ENCODE measurements around the gene SUSD4. TPM values are rescaled to one million over a fixed set of nuclear protein-coding genes. Genes with fewer than 3 reads are reported as not detected.

The SUSD4 gene
- total RNA-seq, 2 donors from 2014 or later, result 11.0 to 15.6 TPM

- intact Hi-C loops (cut with DNase I), result no loop called here
- no peak for DNase-seq
- ATAC-seq, result no peak
Measured at GRCh38 chr1:223337174-223337869, 26.7 kb downstream of the SUSD4 start.

- ATAC-seq, result no peak
- DNase-seq, result no peak
- intact Hi-C loops (cut with DNase I), result no loop called here
Measured at GRCh38 chr1:223334156-223334555, 29.8 kb downstream of the SUSD4 start.

GRCh38 chr1:223332997-223333396 lies 31.0 kb downstream of the SUSD4 start:
- DNase-seq, result no peak
- intact Hi-C loops (cut with DNase I), result no loop called here
- ATAC-seq, result peak; percentile 47 to 87

GRCh38 chr1:223331929-223332328 lies 32.0 kb downstream of the SUSD4 start:
- DNase-seq (no peak), ATAC-seq (peak in 1 of 2 donors; percentile 62)
- intact Hi-C loops (cut with DNase I), result no loop called here

- ATAC-seq (no peak), DNase-seq (no peak)
- intact Hi-C loops (cut with DNase I), result no loop called here
Measured at GRCh38 chr1:223331301-223331700, 32.7 kb downstream of the SUSD4 start.

GRCh38 chr1:223330466-223330865 lies 33.5 kb downstream of the SUSD4 start:
- DNase-seq (no peak), ATAC-seq (no peak)
- intact Hi-C loops (cut with DNase I), result no loop called here

GRCh38 chr1:223329664-223330415 lies 34.1 kb downstream of the SUSD4 start:
- intact Hi-C loops (cut with DNase I), result no loop called here
- ATAC-seq (no peak), DNase-seq (no peak)

- intact Hi-C loops (cut with DNase I), result no loop called here
- DNase-seq, result no peak
- no peak for ATAC-seq
Measured at GRCh38 chr1:223329252-223329651, 34.7 kb downstream of the SUSD4 start.

GRCh38 chr1:223328566-223328965 lies 35.4 kb downstream of the SUSD4 start:
- intact Hi-C loops (cut with DNase I), result no loop called here
- no peak for DNase-seq
- no peak for ATAC-seq

- DNase-seq (no peak), ATAC-seq (no peak)
- intact Hi-C loops (cut with DNase I), result no loop called here
Measured at GRCh38 chr1:223326776-223327175, 37.2 kb downstream of the SUSD4 start.

GRCh38 chr1:223323491-223324484 lies 40.2 kb downstream of the SUSD4 start:
- intact Hi-C loops (cut with DNase I), result no loop called here
- ATAC-seq (no peak), DNase-seq (no peak)

GRCh38 chr1:223322868-223323267 lies 41.1 kb downstream of the SUSD4 start:
- intact Hi-C loops (cut with DNase I), result no loop called here
- no peak for ATAC-seq

GRCh38 chr1:223320959-223321358 lies 43.0 kb downstream of the SUSD4 start:
- DNase-seq (no peak), ATAC-seq (no peak)
- intact Hi-C loops (cut with DNase I), result no loop called here

More at GRCh38 chr1:223322868-223323267, 41.1 kb downstream of the SUSD4 start:
- no peak for DNase-seq

GRCh38 chr1:223319905-223320580 lies 43.9 kb downstream of the SUSD4 start:
- intact Hi-C loops (cut with DNase I), result no loop called here
- DNase-seq, result no peak
- no peak for ATAC-seq

GRCh38 chr1:223319398-223319797 lies 44.6 kb downstream of the SUSD4 start:
- ATAC-seq, result no peak
- intact Hi-C loops (cut with DNase I), result no loop called here
- no peak for DNase-seq

- DNase-seq (no peak), ATAC-seq (no peak)
- intact Hi-C loops (cut with DNase I), result no loop called here
Measured at GRCh38 chr1:223316082-223316481, 47.9 kb downstream of the SUSD4 start.

GRCh38 chr1:223315665-223316064 lies 48.3 kb downstream of the SUSD4 start:
- no peak for DNase-seq
- intact Hi-C loops (cut with DNase I), result no loop called here
- no peak for ATAC-seq

- no peak for DNase-seq
- no peak for ATAC-seq
- intact Hi-C loops (cut with DNase I), result no loop called here
Measured at GRCh38 chr1:223313415-223313754, 50.6 kb downstream of the SUSD4 start.

GRCh38 chr1:223312705-223313414 lies 51.1 kb downstream of the SUSD4 start:
- ATAC-seq (no peak), DNase-seq (no peak)
- intact Hi-C loops (cut with DNase I), result no loop called here
